ENCODE data around the gene GPR141. TPM values are rescaled to one million over a fixed set of nuclear protein-coding genes. Genes with fewer than 3 reads are reported as not detected.

The GPR141 gene
- total RNA-seq, 1 experiment from 2014 or later, result not detected

DNA sequence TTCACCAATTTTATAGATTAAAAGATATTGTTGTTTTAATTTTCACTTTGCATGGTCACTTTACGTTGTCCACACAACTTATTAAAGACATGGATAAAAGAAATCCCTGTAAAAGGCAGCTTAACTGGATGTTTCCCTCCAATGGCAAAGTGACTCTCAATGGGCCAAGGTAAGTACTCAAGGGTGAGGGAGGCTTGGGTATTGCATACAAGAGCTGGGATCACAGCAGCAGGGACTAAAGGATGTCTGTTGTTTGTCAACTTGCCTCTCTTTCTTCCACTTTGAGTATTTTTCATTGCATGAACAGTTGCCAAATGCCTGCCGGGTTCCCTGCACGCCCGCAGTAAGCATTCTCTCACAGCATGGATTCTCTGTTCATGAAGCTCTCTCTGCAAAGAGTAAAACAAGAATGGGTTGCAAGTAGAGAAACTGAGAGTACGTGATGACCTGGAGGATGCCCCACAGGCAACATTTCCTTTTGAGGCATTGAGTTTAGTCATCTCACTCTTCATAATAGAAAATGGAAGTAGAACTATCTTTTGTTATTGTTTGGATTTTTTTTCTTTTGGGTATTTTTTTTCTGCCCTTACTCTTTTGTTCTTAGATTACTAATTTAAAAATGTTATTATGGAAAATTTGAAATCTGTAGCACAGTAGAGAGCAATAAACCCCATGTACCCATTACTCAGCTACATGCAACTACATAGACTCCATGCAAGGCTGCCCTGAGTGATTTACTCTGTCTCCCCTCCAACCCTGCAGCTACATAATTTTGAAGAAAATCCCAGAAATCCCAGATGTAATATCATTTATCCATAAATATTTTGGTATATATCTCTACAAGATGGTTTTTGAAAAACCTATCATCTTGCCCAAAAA, 26.3 kb downstream of the GPR141 start:
- Histone ChIP-seq H3K79me2 (ENCODE audit: low read length) (no peaks in the 10 kb centered on the region), H3K27ac (ENCODE audit: low read length) (no peak overlapping the region), H3K4me1 (ENCODE audit: low read length) (no peaks in the 10 kb centered on the region), H3K4me3 (ENCODE audit: low read length) (no peak overlapping the region), H4K20me1 (ENCODE audit: insufficient read depth, low read depth, low read length) (no peaks in the 10 kb centered on the region), H3K4me2 (ENCODE audit: low read depth, low read length, poor library complexity, severe bottlenecking) (no peak overlapping the region), H2AFZ (ENCODE audit: low read length) (no peak overlapping the region), H3K36me3 (ENCODE audit: insufficient read depth, low read length) (no peaks in the 10 kb centered on the region), H3K9ac (ENCODE audit: low read length) (no peak overlapping the region), H3K9me2 (replicated peaks; ENCODE audit: insufficient read depth, low read length) (no peaks in the 10 kb centered on the region), H3K9me3 (ENCODE audit: low read length) (no peaks in the 10 kb centered on the region), H3K27me3 (ENCODE audit: low read length) (no peaks in the 10 kb centered on the region)
- DNase-seq, result no peak

DNA sequence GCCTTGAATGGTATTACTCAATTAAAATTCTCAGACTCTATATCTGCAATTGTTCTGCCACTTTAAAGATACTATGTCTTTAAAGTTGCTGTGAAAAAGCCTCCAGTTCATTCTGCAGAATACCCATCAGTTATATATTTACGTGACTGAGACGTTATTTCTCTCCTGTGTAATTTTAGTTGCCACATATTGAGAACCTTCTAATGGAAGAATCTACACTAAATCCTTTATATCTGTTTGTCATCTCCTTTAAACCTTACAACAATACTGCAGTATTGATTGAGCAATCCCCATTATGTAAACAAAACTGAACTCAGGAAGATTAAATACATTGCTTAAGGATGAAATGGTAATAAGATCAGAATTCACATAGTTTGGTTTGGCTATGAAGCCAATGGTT, 30.0 kb downstream of the GPR141 start:
- Histone ChIP-seq H3K4me2 (ENCODE audit: low read depth, low read length, poor library complexity, severe bottlenecking) (no peak overlapping the region), H3K79me2 (ENCODE audit: low read length) (no peaks in the 10 kb centered on the region)

DNA sequence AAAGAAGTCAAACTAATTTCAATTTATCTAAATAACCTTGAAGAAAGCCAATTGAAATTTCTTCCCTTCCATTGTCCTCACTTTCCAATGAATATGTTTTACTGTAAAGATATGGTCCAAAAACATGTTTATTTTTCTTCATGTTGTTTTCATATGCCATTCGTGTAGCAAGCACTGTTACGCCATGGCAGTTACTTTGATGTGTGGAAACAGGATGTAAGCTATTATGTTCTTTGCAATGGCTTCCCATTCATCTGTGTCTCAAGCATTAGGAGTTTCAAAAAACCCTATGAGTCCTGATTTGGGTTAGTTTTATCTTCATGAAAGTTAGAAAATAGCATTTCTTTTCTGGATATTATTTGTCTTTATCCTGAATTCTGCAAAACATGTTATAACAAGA, 31.0 kb downstream of the GPR141 start:
- Histone ChIP-seq H3K9me3 (ENCODE audit: low read length) (no peaks in the 10 kb centered on the region), H3K36me3 (ENCODE audit: insufficient read depth, low read length) (no peaks in the 10 kb centered on the region), H3K4me1 (ENCODE audit: low read length) (no peaks in the 10 kb centered on the region), H3K9me2 (replicated peaks; ENCODE audit: insufficient read depth, low read length) (no peaks in the 10 kb centered on the region), H3K4me2 (ENCODE audit: low read depth, low read length, poor library complexity, severe bottlenecking) (no peak overlapping the region), H3K27me3 (ENCODE audit: low read length) (no peaks in the 10 kb centered on the region), H4K20me1 (ENCODE audit: insufficient read depth, low read depth, low read length) (no peaks in the 10 kb centered on the region), H3K9ac (ENCODE audit: low read length) (no peak overlapping the region), H3K27ac (ENCODE audit: low read length) (no peak overlapping the region), H3K4me3 (ENCODE audit: low read length) (no peak overlapping the region), H3K79me2 (ENCODE audit: low read length) (no peaks in the 10 kb centered on the region), H2AFZ (ENCODE audit: low read length) (no peak overlapping the region)
- DNase-seq, result no peak

More for the DNA sequence above, 30.0 kb downstream of the GPR141 start:
- no peaks in the 10 kb centered on the region for H3K36me3 ChIP-seq (ENCODE audit: insufficient read depth, low read length)
- H3K27ac ChIP-seq (ENCODE audit: low read length), result no peak overlapping the region
- no peak overlapping the region for H3K9ac ChIP-seq (ENCODE audit: low read length)
- H3K4me1 ChIP-seq (ENCODE audit: low read length), result no peaks in the 10 kb centered on the region
- H4K20me1 ChIP-seq (ENCODE audit: insufficient read depth, low read depth, low read length), result no peaks in the 10 kb centered on the region
- H2AFZ ChIP-seq (ENCODE audit: low read length), result no peak overlapping the region
- no peaks in the 10 kb centered on the region for H3K9me3 ChIP-seq (ENCODE audit: low read length)
- no peak overlapping the region for H3K4me3 ChIP-seq (ENCODE audit: low read length)
- H3K27me3 ChIP-seq (ENCODE audit: low read length), result no peaks in the 10 kb centered on the region
- DNase-seq, result no peak
- no peaks in the 10 kb centered on the region for H3K9me2 ChIP-seq (replicated peaks; ENCODE audit: insufficient read depth, low read length)

DNA sequence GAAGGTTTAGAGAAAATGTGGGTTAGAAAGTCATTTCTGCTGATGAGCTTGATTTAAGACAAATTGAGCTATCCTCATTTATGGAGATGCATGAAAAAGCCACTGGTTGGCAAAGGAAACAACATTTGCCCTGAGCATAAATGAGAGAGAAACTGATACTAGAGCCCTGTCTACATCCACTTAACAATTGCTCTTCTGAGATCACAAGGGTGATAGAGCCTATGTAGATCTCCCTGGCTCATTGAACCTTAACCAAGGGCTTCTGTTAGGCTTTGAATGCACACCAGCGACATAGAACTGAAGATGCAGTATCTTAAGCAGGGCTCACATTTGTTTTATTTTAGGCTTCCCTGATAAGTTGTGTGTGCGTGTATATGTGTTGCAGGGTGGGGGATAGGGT, 35.0 kb downstream of the GPR141 start:
- Histone ChIP-seq H3K27ac (ENCODE audit: low read length) (no peak overlapping the region), H4K20me1 (ENCODE audit: insufficient read depth, low read depth, low read length) (no peaks in the 10 kb centered on the region), H3K4me1 (ENCODE audit: low read length) (no peaks in the 10 kb centered on the region), H3K4me2 (ENCODE audit: low read depth, low read length, poor library complexity, severe bottlenecking) (no peak overlapping the region), H3K27me3 (ENCODE audit: low read length) (no peaks in the 10 kb centered on the region), H3K79me2 (ENCODE audit: low read length) (no peaks in the 10 kb centered on the region), H3K9me3 (ENCODE audit: low read length) (no peaks in the 10 kb centered on the region), H3K36me3 (ENCODE audit: insufficient read depth, low read length) (no peaks in the 10 kb centered on the region), H3K9ac (ENCODE audit: low read length) (no peak overlapping the region), H3K4me3 (ENCODE audit: low read length) (no peak overlapping the region), H3K9me2 (replicated peaks; ENCODE audit: insufficient read depth, low read length) (no peaks in the 10 kb centered on the region), H2AFZ (ENCODE audit: low read length) (no peak overlapping the region)
- DNase-seq, result no peak

DNA sequence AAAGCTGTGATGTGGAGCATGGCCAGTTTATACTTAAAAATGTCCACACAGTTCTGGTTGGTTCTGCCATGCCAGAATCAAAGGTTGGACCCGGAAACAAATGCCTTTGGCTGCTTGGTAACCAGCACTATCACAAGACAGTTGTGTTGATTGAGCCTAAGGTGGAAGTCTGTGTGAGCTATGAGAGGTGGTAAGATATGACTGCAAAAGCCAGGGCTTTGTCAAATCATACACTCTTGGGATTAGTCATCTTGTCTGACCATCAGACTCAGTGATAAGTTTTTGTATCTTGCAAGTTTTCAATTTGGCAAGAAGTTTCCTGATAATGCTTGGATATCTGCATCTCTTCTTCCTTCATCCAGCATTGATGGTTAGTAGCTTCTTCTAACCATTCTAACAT, 35.5 kb downstream of the GPR141 start:
- H4K20me1 ChIP-seq (ENCODE audit: insufficient read depth, low read depth, low read length), result no peaks in the 10 kb centered on the region
- H3K4me3 ChIP-seq (ENCODE audit: low read length), result no peak overlapping the region
- H3K79me2 ChIP-seq (ENCODE audit: low read length), result no peaks in the 10 kb centered on the region
- no peak overlapping the region for H2AFZ ChIP-seq (ENCODE audit: low read length)
- no peaks in the 10 kb centered on the region for H3K4me1 ChIP-seq (ENCODE audit: low read length)
- no peaks in the 10 kb centered on the region for H3K36me3 ChIP-seq (ENCODE audit: insufficient read depth, low read length)
- no peak overlapping the region for H3K9ac ChIP-seq (ENCODE audit: low read length)
- no peaks in the 10 kb centered on the region for H3K9me2 ChIP-seq (replicated peaks; ENCODE audit: insufficient read depth, low read length)
- DNase-seq, result no peak
- H3K9me3 ChIP-seq (ENCODE audit: low read length), result no peaks in the 10 kb centered on the region
- H3K4me2 ChIP-seq (ENCODE audit: low read depth, low read length, poor library complexity, severe bottlenecking), result no peak overlapping the region
- H3K27me3 ChIP-seq (ENCODE audit: low read length), result no peaks in the 10 kb centered on the region
- H3K27ac ChIP-seq (ENCODE audit: low read length), result no peak overlapping the region

DNA sequence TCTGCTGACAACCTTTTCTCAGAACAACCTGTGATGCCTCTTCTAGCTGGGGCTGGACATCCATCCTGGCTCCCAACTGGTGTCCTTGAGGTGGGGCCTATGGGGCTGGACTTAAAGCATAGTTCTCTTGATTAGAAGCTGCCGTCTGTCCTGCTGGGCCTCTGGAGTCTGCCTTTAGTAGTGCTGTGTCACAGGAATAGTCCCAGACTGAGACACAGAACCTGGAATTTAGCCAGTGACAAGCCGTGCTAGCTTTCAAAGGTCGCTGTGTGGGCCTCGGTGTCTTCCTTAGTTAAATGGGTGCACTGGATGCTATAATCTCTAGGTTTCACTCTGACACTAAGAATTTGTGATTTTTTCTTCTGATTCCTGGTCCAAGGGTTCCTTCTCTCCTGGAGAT, 41.2 kb downstream of the GPR141 start:
- Histone ChIP-seq H3K79me2 (ENCODE audit: low read length) (no peaks in the 10 kb centered on the region), H3K9me3 (ENCODE audit: low read length) (no peaks in the 10 kb centered on the region)

DNA sequence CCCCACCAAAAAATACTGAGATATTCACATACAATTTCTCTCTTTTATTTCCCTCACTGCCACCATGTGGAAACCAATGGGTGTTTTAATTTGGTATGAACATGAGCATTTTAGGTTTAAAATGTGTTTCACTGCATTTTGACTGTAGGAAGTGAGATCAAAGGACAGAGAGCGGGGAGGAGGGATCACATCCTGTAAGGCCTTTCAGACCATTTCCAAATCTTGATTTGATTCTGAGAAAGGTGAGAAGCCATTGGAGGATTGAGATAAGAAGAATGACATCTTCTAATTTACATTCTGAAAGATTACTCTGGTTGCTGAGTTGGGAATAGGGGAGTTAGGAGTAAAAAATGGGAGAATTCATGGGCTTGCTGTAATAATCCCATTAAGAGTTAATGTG, 42.5 kb downstream of the GPR141 start:
- no peaks in the 10 kb centered on the region for H3K4me1 ChIP-seq (ENCODE audit: low read length)
- no peak overlapping the region for H3K9ac ChIP-seq (ENCODE audit: low read length)
- H3K36me3 ChIP-seq (ENCODE audit: insufficient read depth, low read length), result no peaks in the 10 kb centered on the region
- no peak overlapping the region for H3K27ac ChIP-seq (ENCODE audit: low read length)
- no peak overlapping the region for H3K4me3 ChIP-seq (ENCODE audit: low read length)
- H4K20me1 ChIP-seq (ENCODE audit: insufficient read depth, low read depth, low read length), result no peaks in the 10 kb centered on the region
- no peaks in the 10 kb centered on the region for H3K9me2 ChIP-seq (replicated peaks; ENCODE audit: insufficient read depth, low read length)
- H3K9me3 ChIP-seq (ENCODE audit: low read length), result no peaks in the 10 kb centered on the region
- no peak overlapping the region for H2AFZ ChIP-seq (ENCODE audit: low read length)
- no peaks in the 10 kb centered on the region for H3K27me3 ChIP-seq (ENCODE audit: low read length)
- no peak for DNase-seq
- H3K4me2 ChIP-seq (ENCODE audit: low read depth, low read length, poor library complexity, severe bottlenecking), result no peak overlapping the region
- no peaks in the 10 kb centered on the region for H3K79me2 ChIP-seq (ENCODE audit: low read length)

More for the DNA sequence above, 41.2 kb downstream of the GPR141 start:
- H4K20me1 ChIP-seq (ENCODE audit: insufficient read depth, low read depth, low read length), result no peaks in the 10 kb centered on the region
- no peaks in the 10 kb centered on the region for H3K4me1 ChIP-seq (ENCODE audit: low read length)
- no peak overlapping the region for H3K27ac ChIP-seq (ENCODE audit: low read length)
- H3K36me3 ChIP-seq (ENCODE audit: insufficient read depth, low read length), result no peaks in the 10 kb centered on the region
- no peak overlapping the region for H3K4me3 ChIP-seq (ENCODE audit: low read length)
- H2AFZ ChIP-seq (ENCODE audit: low read length), result no peak overlapping the region
- no peak overlapping the region for H3K4me2 ChIP-seq (ENCODE audit: low read depth, low read length, poor library complexity, severe bottlenecking)
- no peaks in the 10 kb centered on the region for H3K27me3 ChIP-seq (ENCODE audit: low read length)
- DNase-seq, result no peak
- H3K9me2 ChIP-seq (replicated peaks; ENCODE audit: insufficient read depth, low read length), result no peaks in the 10 kb centered on the region
- H3K9ac ChIP-seq (ENCODE audit: low read length), result no peak overlapping the region

DNA sequence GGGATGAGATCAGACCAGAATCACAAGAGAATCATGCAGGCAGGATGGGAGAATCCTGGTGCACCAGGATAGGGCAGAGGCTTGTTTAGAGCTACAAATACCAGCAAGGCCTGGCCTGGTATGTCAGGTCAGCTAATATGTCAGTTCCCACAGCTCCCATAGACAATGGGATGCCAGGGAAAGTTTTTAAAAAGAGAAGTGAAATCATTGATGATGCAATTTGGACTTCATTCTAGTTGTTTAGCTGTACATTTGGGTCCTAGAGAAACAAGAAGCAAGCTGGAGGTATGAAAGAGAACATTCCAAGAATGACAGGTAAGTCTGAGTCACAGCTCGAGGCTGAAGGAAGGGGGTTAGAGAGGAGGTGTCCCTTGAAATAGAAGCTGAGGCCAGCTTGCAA, 45.2 kb downstream of the GPR141 start:
- Histone ChIP-seq H3K9me2 (replicated peaks; ENCODE audit: insufficient read depth, low read length) (no peaks in the 10 kb centered on the region), H3K36me3 (ENCODE audit: insufficient read depth, low read length) (no peaks in the 10 kb centered on the region), H3K79me2 (ENCODE audit: low read length) (no peaks in the 10 kb centered on the region), H4K20me1 (ENCODE audit: insufficient read depth, low read depth, low read length) (no peaks in the 10 kb centered on the region), H3K9ac (ENCODE audit: low read length) (no peak overlapping the region), H3K4me3 (ENCODE audit: low read length) (no peak overlapping the region), H3K4me2 (ENCODE audit: low read depth, low read length, poor library complexity, severe bottlenecking) (no peak overlapping the region), H3K27ac (ENCODE audit: low read length) (no peak overlapping the region), H3K9me3 (ENCODE audit: low read length) (no peaks in the 10 kb centered on the region), H3K4me1 (ENCODE audit: low read length) (no peaks in the 10 kb centered on the region), H3K27me3 (ENCODE audit: low read length) (no peaks in the 10 kb centered on the region), H2AFZ (ENCODE audit: low read length) (no peak overlapping the region)
- no peak for DNase-seq

Measured in Karpas-422 (cell line).